ENCODE data around the gene VPS26C. TPM values are rescaled to one million over a fixed set of nuclear protein-coding genes. Genes with fewer than 3 reads are reported as not detected.

Gene VPS26C
- total RNA-seq, 1 experiment from 2014 or later: 40.5 TPM

DNA sequence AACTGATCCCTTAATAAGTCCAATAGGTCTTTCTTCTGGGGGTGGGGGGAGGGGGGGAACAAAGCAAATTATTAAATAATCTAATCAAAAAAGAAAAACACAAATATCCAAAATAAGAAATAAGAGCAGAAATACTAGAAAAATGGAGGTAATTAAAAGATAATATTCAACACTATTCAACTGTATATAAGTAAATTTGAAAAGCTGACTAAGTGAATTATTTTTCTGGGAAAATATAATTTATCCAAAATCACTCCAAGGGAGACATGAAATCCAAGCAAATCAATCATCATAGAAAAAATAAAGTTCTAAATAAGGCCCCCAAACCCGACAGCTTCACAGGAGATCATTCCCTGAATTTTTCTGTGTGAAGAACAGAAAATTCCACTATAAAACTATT is 18.8 kb downstream of the VPS26C start:
- Mint-ChIP-seq H3K27ac (ENCODE audit: unreplicated experiment) (no peak overlapping the region), H3K4me3 (ENCODE audit: unreplicated experiment) (no peak overlapping the region), H3K36me3 (ENCODE audit: insufficient read depth, unreplicated experiment) (peaks cover 6% of the 10 kb centered on the region), H3K27me3 (ENCODE audit: insufficient read depth, unreplicated experiment) (no peaks in the 10 kb centered on the region), H3K4me1 (ENCODE audit: low read depth, unreplicated experiment) (peaks cover 11% of the 10 kb centered on the region), H3K9me3 (ENCODE audit: unreplicated experiment) (no peaks in the 10 kb centered on the region)
- H3K36me3 ChIP-seq (ENCODE audit: control insufficient read depth, insufficient read depth, low read length): no peaks in the 10 kb centered on the region
- no peaks in the 10 kb centered on the region for H3K27me3 ChIP-seq (replicated peaks; ENCODE audit: control insufficient read depth, insufficient read depth, low read length)
- intact Hi-C loops (cut with micrococcal nuclease; ENCODE audit: unreplicated experiment): no loop called here
- no peak overlapping the region for H3K4me3 ChIP-seq (ENCODE audit: low read depth, low read length)
- TF ChIP-seq, protein P1, sequence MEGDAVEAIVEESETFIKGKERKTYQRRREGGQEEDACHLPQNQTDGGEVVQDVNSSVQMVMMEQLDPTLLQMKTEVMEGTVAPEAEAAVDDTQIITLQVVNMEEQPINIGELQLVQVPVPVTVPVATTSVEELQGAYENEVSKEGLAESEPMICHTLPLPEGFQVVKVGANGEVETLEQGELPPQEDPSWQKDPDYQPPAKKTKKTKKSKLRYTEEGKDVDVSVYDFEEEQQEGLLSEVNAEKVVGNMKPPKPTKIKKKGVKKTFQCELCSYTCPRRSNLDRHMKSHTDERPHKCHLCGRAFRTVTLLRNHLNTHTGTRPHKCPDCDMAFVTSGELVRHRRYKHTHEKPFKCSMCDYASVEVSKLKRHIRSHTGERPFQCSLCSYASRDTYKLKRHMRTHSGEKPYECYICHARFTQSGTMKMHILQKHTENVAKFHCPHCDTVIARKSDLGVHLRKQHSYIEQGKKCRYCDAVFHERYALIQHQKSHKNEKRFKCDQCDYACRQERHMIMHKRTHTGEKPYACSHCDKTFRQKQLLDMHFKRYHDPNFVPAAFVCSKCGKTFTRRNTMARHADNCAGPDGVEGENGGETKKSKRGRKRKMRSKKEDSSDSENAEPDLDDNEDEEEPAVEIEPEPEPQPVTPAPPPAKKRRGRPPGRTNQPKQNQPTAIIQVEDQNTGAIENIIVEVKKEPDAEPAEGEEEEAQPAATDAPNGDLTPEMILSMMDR (IDR thresholded peaks at IDR 0.05; ENCODE audit: insufficient read depth in 1 of 2, low read depth in 1 of 2, low read length in 1 of 2, severe bottlenecking in 1 of 2, unreplicated experiment in 1 of 2): no peak
- H3K9me3 ChIP-seq: no peaks in the 10 kb centered on the region
- CTCF ChIA-PET: no interaction called here
- no peaks in the 10 kb centered on the region for H3K4me1 ChIP-seq
- POLR2A ChIA-PET: no interaction called here
- no TSS peak for BruUV-seq (replicated peaks)
- DNase-seq: no peak

DNA sequence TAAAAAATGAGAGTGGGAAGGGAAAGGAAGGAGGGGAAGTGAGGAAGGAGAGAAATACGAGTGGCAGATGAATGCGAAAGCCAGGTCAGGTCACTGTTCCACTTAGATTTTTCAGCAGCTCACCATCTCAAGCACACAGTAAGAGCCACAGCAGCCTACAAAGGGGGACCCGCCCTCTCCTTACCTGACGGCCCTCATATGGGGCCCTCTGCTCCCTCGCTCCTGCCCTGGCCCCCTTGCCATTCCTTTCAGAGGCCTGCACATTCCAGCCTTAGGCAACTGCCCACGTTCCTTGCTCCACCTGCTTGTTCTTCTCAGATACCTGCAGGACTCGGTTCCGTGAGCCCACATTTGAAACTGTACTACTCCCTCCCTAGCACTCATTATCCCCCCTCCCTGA is 22.0 kb downstream of the VPS26C start:
- DNase-seq: peak; percentile 30 to 49
- peaks cover 11% of the 10 kb centered on the region for H3K4me1 Mint-ChIP-seq (ENCODE audit: low read depth, unreplicated experiment)
- H3K36me3 ChIP-seq (ENCODE audit: control insufficient read depth, insufficient read depth, low read length): no peaks in the 10 kb centered on the region
- H3K4me3 Mint-ChIP-seq (ENCODE audit: unreplicated experiment): no peak overlapping the region
- peaks cover 11% of the 10 kb centered on the region for H3K36me3 Mint-ChIP-seq (ENCODE audit: insufficient read depth, unreplicated experiment)
- no peaks in the 10 kb centered on the region for H3K9me3 Mint-ChIP-seq (ENCODE audit: unreplicated experiment)
- ChIA-PET POLR2A (no interaction called here), CTCF (no interaction called here)
- BruUV-seq (replicated peaks): no TSS peak
- H3K4me1 ChIP-seq: no peaks in the 10 kb centered on the region
- TF ChIP-seq, protein P1 (IDR thresholded peaks at IDR 0.05; ENCODE audit: insufficient read depth in 1 of 2, low read depth in 1 of 2, low read length in 1 of 2, severe bottlenecking in 1 of 2, unreplicated experiment in 1 of 2): no peak
- intact Hi-C loops (cut with micrococcal nuclease; ENCODE audit: unreplicated experiment): no loop called here
- H3K27me3 ChIP-seq (replicated peaks; ENCODE audit: control insufficient read depth, insufficient read depth, low read length): no peaks in the 10 kb centered on the region
- no peaks in the 10 kb centered on the region for H3K27me3 Mint-ChIP-seq (ENCODE audit: insufficient read depth, unreplicated experiment)
- H3K27ac Mint-ChIP-seq (ENCODE audit: unreplicated experiment): peak overlapping the region; percentile 16
- no peak overlapping the region for H3K4me3 ChIP-seq (ENCODE audit: low read depth, low read length)
- H3K9me3 ChIP-seq: no peaks in the 10 kb centered on the region

DNA sequence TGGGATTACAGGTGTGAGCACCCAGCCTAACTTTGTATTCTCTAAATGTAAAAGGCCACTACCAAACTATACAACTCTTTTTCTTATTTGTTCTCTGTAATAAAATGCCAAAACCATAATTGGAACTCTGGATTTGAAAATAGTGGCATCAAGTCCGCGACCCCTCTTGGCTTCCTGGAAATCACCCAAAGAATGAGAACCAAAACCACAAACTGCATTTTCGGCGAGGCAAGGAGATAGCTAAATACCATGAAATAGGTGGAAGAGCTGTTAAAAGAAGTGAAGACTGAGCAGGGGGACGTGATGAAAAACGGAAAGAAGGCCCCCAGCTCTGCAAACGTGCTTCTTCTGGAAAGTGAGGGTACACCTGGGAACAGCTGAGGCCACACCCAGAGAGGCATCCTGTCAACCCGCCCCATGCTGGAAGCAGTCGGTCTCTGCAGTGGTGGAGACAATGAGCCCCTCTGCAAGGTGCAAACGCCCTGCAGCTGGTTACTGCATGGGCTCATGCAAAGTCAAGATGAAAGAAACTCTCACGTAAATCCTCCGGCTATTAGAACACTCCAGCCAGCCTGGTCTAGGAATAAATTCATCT is 22.5 kb downstream of the VPS26C start:
- H3K27ac Mint-ChIP-seq (ENCODE audit: unreplicated experiment): peak overlapping the region; percentile 16
- H3K9me3 ChIP-seq: no peaks in the 10 kb centered on the region
- ChIA-PET CTCF (no interaction called here), POLR2A (no interaction called here)
- TF ChIP-seq, protein P1 (IDR thresholded peaks at IDR 0.05; ENCODE audit: insufficient read depth in 1 of 2, low read depth in 1 of 2, low read length in 1 of 2, severe bottlenecking in 1 of 2, unreplicated experiment in 1 of 2): no peak
- no TSS peak for BruUV-seq (replicated peaks)
- no peaks in the 10 kb centered on the region for H3K27me3 Mint-ChIP-seq (ENCODE audit: insufficient read depth, unreplicated experiment)
- H3K4me1 ChIP-seq: no peaks in the 10 kb centered on the region
- DNase-seq: no peak
- no peaks in the 10 kb centered on the region for H3K27me3 ChIP-seq (replicated peaks; ENCODE audit: control insufficient read depth, insufficient read depth, low read length)
- H3K4me3 ChIP-seq (ENCODE audit: low read depth, low read length): no peak overlapping the region
- no peaks in the 10 kb centered on the region for H3K9me3 Mint-ChIP-seq (ENCODE audit: unreplicated experiment)
- intact Hi-C loops (cut with micrococcal nuclease; ENCODE audit: unreplicated experiment): no loop called here
- H3K36me3 Mint-ChIP-seq (ENCODE audit: insufficient read depth, unreplicated experiment): peaks cover 13% of the 10 kb centered on the region
- H3K4me3 Mint-ChIP-seq (ENCODE audit: unreplicated experiment): no peak overlapping the region
- no peaks in the 10 kb centered on the region for H3K36me3 ChIP-seq (ENCODE audit: control insufficient read depth, insufficient read depth, low read length)
- peaks cover 11% of the 10 kb centered on the region for H3K4me1 Mint-ChIP-seq (ENCODE audit: low read depth, unreplicated experiment)

Measured in Caco-2 (cell line).